H1 (cell line): Measurements from ENCODE around the gene STK26.

Source experiments
- ATF2 ChIP-seq: IDR thresholded peaks from 2 replicates; pipeline ENCODE4 v1.6.1; 2012; ENCODE audit warnings: low read length, inconsistent platforms
- BCL11A ChIP-seq, 2 experiments: IDR thresholded peaks; one replicate each; pipeline ENCODE4 v1.6.1; 2011; ENCODE audit warnings: low read depth in 2 of 2, low read length in 2 of 2, mild to moderate bottlenecking in 2 of 2
- EZH2 ChIP-seq: fragments of 200-600 bp; sonication (generic); IDR thresholded peaks from 2 replicates; pipeline ENCODE4 v1.7.1; 2012; ENCODE audit warnings: low read depth, mild to moderate bottlenecking, moderate library complexity, low read length, inconsistent platforms; ENCODE audit not compliant: severe bottlenecking
- POLR2A ChIP-seq, 2 experiments: IDR thresholded peaks; 1 replicate in 1 of 2; 2 replicates in 1 of 2; pipeline ENCODE4 v1.6.1; 2011; ENCODE audit warnings: low read depth in 2 of 2, low read length in 2 of 2, mild to moderate bottlenecking in 2 of 2; ENCODE audit errors: control extremely low read depth in 1 of 2
- POLR2AphosphoS5 ChIP-seq: IDR thresholded peaks from 2 replicates; pipeline ENCODE4 v1.6.1; 2011; ENCODE audit warnings: low read depth, low read length
- RXRA ChIP-seq: IDR thresholded peaks from 2 replicates; pipeline ENCODE4 v1.6.1; 2011; ENCODE audit warnings: low read depth, mild to moderate bottlenecking, low read length, moderate library complexity; ENCODE audit not compliant: insufficient read depth
- SAP30 ChIP-seq: fragments of 300-600 bp; sonication (generic); IDR thresholded peaks from 2 replicates; pipeline ENCODE4 v1.7.1; 2012; ENCODE audit warnings: low read length, moderate library complexity, mild to moderate bottlenecking, inconsistent platforms; ENCODE audit not compliant: insufficient read depth, insufficient replicate concordance
- SRF ChIP-seq: IDR thresholded peaks from 2 replicates; pipeline ENCODE4 v1.6.1; 2011; ENCODE audit warnings: mild to moderate bottlenecking, low read depth, low read length, moderate library complexity
- YY1 ChIP-seq: IDR thresholded peaks from 2 replicates; pipeline ENCODE4 v1.6.1; 2011; ENCODE audit warnings: low read depth, mild to moderate bottlenecking, low read length

GRCh38 chrX:132063862-132064261 is 40.8 kb downstream of the STK26 start:
- TF ChIP-seq EZH2 (no peak), RXRA (no peak), POLR2AphosphoS5 (no peak), SAP30 (no peak), POLR2A (IDR thresholded peaks at IDR 0.05; ENCODE audit: control extremely low read depth in 1 of 2, low read depth in 2 of 2, low read length in 2 of 2) (no peak), BCL11A (IDR thresholded peaks at IDR 0.05; ENCODE audit: low read depth in 2 of 2, low read length in 2 of 2) (no peak), ATF2 (no peak), YY1 (no peak), SRF (no peak)
